ENCODE measurements around the gene GRIK5.
"Not testable (repeated sequence)": the region's sequence is repeated elsewhere in the genome, so short reads cannot be mapped to it uniquely, and the experiment has no call there.

GRIK5 gene

GRCh38 chr19:42028304-42029216 is 41.4 kb downstream of the GRIK5 start:
- no peak for TF ChIP-seq JUND (IDR thresholded peaks at IDR 0.05; ENCODE audit: low read depth)
- no peak for DNase-seq (ENCODE audit: low read depth in 1 of 2, low spot score in 1 of 2)
- in situ Hi-C loops (cut with HindIII; ENCODE audit: low pct_unique_long_range_greater_than_20kb, low sequenced_read_pairs): no loop called here

- TF ChIP-seq JUND (IDR thresholded peaks at IDR 0.05; ENCODE audit: low read depth): no peak
Observed at GRCh38 chr19:42024622-42025111, 45.3 kb downstream of the GRIK5 start.

GRCh38 chr19:42023943-42024260 is 46.1 kb downstream of the GRIK5 start:
- in situ Hi-C loops (cut with HindIII; ENCODE audit: low pct_unique_long_range_greater_than_20kb, low sequenced_read_pairs): no loop called here
- no peak for TF ChIP-seq JUND (IDR thresholded peaks at IDR 0.05; ENCODE audit: low read depth)

More at GRCh38 chr19:42024622-42025111, 45.3 kb downstream of the GRIK5 start:
- DNase-seq (ENCODE audit: low read depth in 1 of 2, low spot score in 1 of 2): peak; percentile 13 to 68
- in situ Hi-C loops (cut with HindIII; ENCODE audit: low pct_unique_long_range_greater_than_20kb, low sequenced_read_pairs): no loop called here

GRCh38 chr19:42023121-42023942 is 46.7 kb downstream of the GRIK5 start:
- no peak for TF ChIP-seq JUND (IDR thresholded peaks at IDR 0.05; ENCODE audit: low read depth)
- in situ Hi-C loops (cut with HindIII; ENCODE audit: low pct_unique_long_range_greater_than_20kb, low sequenced_read_pairs): no loop called here
- peak in 1 of 2 experiments; percentile 17 for DNase-seq (ENCODE audit: low read depth in 1 of 2, low spot score in 1 of 2)

More at GRCh38 chr19:42023943-42024260, 46.1 kb downstream of the GRIK5 start:
- DNase-seq (ENCODE audit: low read depth in 1 of 2, low spot score in 1 of 2): no peak

GRCh38 chr19:42022616-42023015 is 47.4 kb downstream of the GRIK5 start:
- in situ Hi-C loops (cut with HindIII; ENCODE audit: low pct_unique_long_range_greater_than_20kb, low sequenced_read_pairs): no loop called here

GRCh38 chr19:42021185-42021584 is 48.8 kb downstream of the GRIK5 start:
- TF ChIP-seq JUND (IDR thresholded peaks at IDR 0.05; ENCODE audit: low read depth): no peak
- in situ Hi-C loops (cut with HindIII; ENCODE audit: low pct_unique_long_range_greater_than_20kb, low sequenced_read_pairs): no loop called here

More at GRCh38 chr19:42022616-42023015, 47.4 kb downstream of the GRIK5 start:
- no peak for TF ChIP-seq JUND (IDR thresholded peaks at IDR 0.05; ENCODE audit: low read depth)
- no peak for DNase-seq (ENCODE audit: low read depth in 1 of 2, low spot score in 1 of 2)

GRCh38 chr19:42018503-42019193 is 51.4 kb downstream of the GRIK5 start:
- DNase-seq (ENCODE audit: low read depth in 1 of 2, low spot score in 1 of 2): no peak
- TF ChIP-seq JUND (IDR thresholded peaks at IDR 0.05; ENCODE audit: low read depth): no peak
- in situ Hi-C loops (cut with HindIII; ENCODE audit: low pct_unique_long_range_greater_than_20kb, low sequenced_read_pairs): no loop called here

More at GRCh38 chr19:42021185-42021584, 48.8 kb downstream of the GRIK5 start:
- no peak for DNase-seq (ENCODE audit: low read depth in 1 of 2, low spot score in 1 of 2)

GRCh38 chr19:42017040-42017439 is 53.0 kb downstream of the GRIK5 start:
- no peak for DNase-seq (ENCODE audit: low read depth in 1 of 2, low spot score in 1 of 2)
- TF ChIP-seq JUND (IDR thresholded peaks at IDR 0.05; ENCODE audit: low read depth): no peak
- in situ Hi-C loops (cut with HindIII; ENCODE audit: low pct_unique_long_range_greater_than_20kb, low sequenced_read_pairs): no loop called here

GRCh38 chr19:42012747-42013146 is 57.3 kb downstream of the GRIK5 start:
- DNase-seq (ENCODE audit: low read depth in 1 of 2, low spot score in 1 of 2); in situ Hi-C loops (cut with HindIII; ENCODE audit: low pct_unique_long_range_greater_than_20kb, low sequenced_read_pairs): not testable (repeated sequence)

- in situ Hi-C loops (cut with HindIII; ENCODE audit: low pct_unique_long_range_greater_than_20kb, low sequenced_read_pairs): no loop called here
- no peak for DNase-seq (ENCODE audit: low read depth in 1 of 2, low spot score in 1 of 2)
- TF ChIP-seq JUND (IDR thresholded peaks at IDR 0.05; ENCODE audit: low read depth): no peak
Observed at GRCh38 chr19:42010245-42011126, 59.5 kb downstream of the GRIK5 start.

GRCh38 chr19:42006569-42006968 is 63.4 kb downstream of the GRIK5 start:
- in situ Hi-C loops (cut with HindIII; ENCODE audit: low pct_unique_long_range_greater_than_20kb, low sequenced_read_pairs): no loop called here
- no peak for TF ChIP-seq JUND (IDR thresholded peaks at IDR 0.05; ENCODE audit: low read depth)
- DNase-seq (ENCODE audit: low read depth in 1 of 2, low spot score in 1 of 2): no peak

Measured in T47D (cell line).